ENCODE results near the gene ASIC5.

DNA sequence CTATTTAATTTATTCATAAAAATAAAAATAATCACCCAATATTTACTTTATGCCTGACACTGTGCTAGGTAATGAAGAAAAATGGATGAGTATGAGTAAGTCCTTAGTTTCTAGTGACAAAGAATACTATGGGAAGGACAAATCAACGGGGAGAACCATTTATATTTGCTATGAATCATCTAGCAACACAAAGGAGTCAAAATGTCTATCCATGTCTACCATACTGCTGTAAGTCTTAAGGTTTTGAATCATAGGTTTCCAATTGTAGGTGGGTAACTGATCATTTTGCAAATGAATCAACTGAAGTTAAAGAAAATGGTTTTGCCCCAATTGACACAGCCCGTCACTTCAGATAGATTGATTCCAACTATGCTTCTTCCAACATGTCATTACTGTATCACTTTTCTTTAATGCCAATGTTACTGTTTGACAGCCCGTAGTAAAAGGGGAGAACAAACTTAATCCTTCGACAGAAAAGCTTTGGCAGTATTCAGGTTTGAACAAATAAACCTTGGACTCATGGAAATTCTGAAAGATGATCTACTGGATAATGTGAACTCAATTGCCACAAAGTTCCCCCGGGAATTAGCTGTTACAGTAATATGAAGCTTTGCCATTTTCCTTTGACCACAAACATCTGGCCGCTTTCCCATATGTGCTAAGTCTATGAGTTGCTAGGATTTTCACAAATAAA is 40.6 kb upstream of the ASIC5 start:
- TF ChIP-seq, protein P1, sequence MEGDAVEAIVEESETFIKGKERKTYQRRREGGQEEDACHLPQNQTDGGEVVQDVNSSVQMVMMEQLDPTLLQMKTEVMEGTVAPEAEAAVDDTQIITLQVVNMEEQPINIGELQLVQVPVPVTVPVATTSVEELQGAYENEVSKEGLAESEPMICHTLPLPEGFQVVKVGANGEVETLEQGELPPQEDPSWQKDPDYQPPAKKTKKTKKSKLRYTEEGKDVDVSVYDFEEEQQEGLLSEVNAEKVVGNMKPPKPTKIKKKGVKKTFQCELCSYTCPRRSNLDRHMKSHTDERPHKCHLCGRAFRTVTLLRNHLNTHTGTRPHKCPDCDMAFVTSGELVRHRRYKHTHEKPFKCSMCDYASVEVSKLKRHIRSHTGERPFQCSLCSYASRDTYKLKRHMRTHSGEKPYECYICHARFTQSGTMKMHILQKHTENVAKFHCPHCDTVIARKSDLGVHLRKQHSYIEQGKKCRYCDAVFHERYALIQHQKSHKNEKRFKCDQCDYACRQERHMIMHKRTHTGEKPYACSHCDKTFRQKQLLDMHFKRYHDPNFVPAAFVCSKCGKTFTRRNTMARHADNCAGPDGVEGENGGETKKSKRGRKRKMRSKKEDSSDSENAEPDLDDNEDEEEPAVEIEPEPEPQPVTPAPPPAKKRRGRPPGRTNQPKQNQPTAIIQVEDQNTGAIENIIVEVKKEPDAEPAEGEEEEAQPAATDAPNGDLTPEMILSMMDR (IDR thresholded peaks at IDR 0.05): no peak
- TF ChIP-seq POLR2AphosphoS5 (IDR thresholded peaks at IDR 0.05) (no peak), POLR2A (IDR thresholded peaks at IDR 0.05) (no peak)
